Globus pallidus (tissue), 1 donor: ENCODE measurements around the gene LARGE2.

ENCODE experiments used
- DNase-seq: peaks from one replicate; pipeline ENCODE4 v3.0.0-alpha.2; 2015; ENCODE audit warnings: low spot score

Gene LARGE2

DNA sequence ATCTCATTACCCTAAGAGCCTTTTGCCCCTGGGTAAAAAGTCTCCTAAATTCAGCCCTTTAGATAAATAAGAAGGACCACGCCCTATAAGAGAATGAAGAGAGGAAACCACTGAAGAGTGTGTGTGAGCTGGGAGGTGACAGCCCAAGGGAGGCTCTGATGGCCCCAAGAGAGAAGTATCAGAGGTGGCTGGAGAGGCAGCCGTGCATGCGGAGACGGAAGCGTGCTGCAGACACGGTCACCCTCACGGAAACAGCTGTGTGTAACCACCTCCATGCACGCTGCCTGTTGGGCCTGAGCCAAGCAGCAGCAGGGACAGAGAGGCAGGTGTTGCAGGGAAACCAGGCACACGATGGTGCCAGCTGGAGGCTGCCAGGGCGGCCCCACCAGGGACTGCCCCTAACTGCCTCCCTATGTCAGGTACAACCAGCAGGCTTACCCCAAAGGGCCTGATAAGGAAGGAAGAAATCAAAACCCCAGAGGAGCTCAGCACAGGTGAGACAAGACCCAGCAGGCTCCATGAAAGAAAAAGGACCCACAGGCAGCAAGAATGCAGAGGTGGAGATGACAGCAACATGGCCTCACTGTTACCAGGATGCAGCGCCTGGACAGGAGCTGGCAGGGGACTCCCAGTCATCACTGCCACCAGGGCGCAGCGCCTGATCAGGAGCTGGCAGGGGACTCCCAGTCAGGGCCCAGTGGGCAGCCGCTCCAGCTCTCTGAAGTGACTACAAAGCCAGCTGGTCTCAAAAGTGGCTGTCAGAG is 7.8 kb downstream of the LARGE2 start:
- no peak for DNase-seq

DNA sequence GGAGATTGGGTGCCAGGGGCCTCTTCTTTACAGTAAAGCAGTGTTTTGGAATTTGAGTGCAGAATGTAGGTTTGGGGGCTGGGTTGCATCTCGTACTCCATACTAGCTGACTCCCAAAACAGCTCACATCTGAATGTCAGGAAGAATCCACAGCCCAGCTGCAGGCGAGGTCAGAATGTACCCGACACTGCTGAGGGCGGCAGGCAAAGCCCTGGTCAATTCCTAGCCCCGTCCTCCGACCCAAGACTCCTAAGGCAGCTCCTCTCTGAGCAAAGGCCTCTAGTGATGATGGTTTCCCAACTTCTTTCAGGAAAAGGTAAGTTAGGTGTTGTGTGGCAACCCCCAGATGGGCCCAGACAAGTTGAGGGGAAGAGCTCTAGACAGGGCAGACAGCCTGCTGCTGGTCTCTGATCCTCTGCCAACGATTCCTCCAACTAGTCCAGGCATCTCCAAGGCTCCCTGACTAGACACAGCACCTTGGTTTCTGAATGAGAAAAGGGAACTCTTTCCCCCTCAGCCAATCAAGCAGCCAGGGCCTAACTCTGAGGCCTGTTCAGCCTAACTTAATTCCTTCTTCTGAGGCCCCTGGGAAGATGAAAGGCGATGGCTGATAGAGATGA is 8.6 kb downstream of the LARGE2 start:
- no peak for DNase-seq

DNA sequence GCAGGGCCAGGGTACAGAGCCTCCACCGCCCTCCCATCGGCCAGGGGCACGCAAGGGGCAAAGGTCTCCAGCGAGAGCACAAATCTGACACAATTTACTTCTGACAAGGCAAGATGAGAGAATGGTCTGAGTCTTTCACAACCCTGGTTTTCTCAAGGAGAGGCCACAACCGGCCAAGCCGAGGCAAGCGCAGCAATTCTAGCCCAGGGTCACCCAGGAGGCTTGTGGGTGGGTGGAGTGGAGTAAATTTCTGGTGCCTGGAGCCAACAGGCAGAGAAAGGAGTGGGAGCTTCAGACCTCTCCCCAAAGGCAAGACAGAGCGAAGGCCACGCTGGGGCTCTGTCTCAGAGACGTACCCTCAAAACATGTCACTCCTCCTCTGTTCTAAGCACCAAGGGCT is 9.3 kb downstream of the LARGE2 start:
- no peak for DNase-seq

GRCh38 chr11:45932217-45932616 is 9.8 kb downstream of the LARGE2 start:
- no peak for DNase-seq

DNA sequence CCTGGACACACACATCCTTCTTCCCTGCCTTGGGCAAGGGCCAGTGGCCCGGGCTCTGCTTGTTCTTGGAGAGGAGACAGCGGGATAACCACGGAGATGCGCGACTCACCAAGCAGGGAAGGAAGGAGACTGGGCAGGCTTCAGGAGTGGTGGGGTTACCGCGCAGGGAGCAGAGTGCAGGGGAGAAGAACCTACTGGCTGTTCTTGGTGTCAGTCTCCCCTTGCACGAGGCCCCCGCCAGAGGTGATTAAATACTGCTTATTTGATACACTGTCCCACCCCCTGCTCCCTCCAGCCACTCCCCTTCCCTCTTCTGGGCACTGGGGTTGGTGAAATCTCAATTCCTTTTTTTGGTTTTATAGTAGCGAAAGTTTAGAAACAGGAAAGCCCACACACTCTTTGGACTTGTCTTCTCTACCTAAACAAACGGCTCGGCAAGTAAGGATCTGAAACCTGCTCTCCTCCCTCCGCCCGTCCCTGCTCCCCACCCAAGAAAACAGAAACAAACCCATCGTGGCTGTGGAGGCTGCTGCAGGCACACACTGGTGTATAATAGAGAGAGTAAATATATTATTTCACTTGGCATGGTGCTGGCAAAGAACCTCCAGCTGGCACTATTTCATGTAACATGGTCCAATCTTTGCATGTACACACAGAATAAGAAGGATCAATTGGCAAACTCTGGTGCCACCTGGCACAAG is 10.8 kb downstream of the LARGE2 start:
- peak; percentile 24 for DNase-seq

DNA sequence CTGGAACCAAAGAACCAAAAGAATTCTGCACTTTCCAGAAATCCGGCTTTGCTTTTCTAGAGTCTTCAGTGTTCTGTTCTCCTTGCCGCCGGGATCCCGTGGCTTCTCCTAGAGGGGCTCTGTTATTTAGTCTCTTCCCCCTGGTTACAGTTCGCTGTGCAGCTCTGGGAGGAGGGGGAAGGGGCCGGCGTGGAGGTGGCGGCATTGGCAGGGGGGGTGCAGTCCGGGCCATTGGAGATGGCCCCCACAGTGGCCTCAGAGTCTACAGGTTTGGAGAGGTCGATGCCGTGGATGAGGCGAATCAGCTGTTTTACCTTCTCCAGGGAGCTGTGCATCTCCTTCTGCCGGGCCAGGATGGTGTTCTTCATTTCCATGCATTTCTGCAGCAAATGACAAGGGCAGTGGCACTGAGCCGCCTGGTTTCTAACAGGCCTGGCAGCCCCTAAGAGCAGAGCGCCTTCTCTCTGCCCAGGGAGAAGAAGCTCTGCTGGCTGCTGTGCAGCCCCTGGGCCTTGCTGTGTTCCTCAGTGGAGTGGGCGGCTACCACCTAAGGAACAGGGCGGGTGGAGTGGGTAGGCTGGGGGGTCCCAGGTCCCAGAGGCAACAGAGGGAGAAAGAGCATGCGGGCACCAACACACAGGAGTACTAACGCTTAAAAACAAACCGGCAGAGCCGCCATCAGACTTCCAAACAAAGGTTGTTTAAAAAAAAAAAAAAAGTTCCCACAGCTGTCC is 11.6 kb downstream of the LARGE2 start:
- DNase-seq, result no peak

GRCh38 chr11:45934580-45935318 is 12.3 kb downstream of the LARGE2 start:
- no peak for DNase-seq

- no peak for DNase-seq
Observed at GRCh38 chr11:45935349-45936064, 13.1 kb downstream of the LARGE2 start.

- DNase-seq, result no peak
Observed at GRCh38 chr11:45936511-45937054, 14.1 kb downstream of the LARGE2 start.

- no peak for DNase-seq
Observed at GRCh38 chr11:45937916-45938315, 15.5 kb downstream of the LARGE2 start.

DNA sequence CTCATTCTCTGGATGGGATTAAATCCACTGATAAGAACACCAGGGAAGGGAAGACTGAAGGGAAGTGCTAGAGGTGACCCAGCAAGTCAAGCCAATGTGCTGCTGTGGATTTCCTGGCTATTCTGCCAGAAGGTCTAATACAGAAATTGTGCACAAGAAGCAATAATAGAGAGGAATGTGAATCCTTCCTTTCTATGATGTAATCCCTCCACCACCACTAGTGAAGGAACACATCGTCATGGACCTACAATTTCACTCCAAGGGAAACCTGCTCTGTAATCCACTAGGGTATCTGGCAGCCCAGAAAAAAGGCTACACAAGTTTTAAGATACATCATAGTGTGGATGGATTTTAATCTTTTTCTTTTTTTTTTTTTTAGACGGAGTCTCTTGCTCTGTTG is 17.4 kb downstream of the LARGE2 start:
- DNase-seq, result no peak

GRCh38 chr11:45941285-45941684 is 18.8 kb downstream of the LARGE2 start:
- no peak for DNase-seq

- no peak for DNase-seq
Observed at GRCh38 chr11:45942381-45942780, 19.9 kb downstream of the LARGE2 start.

- DNase-seq, result no peak
Observed at GRCh38 chr11:45945397-45945999, 23.0 kb downstream of the LARGE2 start.

DNA sequence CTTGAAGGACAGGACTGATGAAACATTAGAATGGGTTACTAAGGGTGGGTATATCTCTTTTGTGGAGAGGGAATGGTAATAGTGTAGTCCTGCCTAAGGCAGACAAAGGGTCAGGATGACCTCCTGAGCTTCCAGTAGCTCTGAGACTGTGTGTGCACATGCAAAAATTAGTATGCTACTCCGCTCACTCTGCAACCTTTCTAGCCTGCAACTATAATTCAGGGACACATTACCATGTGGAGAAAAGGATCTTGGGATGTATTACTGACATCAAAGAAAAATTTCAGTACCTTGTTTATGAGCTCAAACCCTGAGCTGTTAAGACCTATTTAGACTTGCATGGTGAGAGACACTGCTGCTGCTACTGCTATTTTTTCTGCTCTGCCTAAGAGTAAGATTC is 25.4 kb downstream of the LARGE2 start:
- DNase-seq, result no peak

DNA sequence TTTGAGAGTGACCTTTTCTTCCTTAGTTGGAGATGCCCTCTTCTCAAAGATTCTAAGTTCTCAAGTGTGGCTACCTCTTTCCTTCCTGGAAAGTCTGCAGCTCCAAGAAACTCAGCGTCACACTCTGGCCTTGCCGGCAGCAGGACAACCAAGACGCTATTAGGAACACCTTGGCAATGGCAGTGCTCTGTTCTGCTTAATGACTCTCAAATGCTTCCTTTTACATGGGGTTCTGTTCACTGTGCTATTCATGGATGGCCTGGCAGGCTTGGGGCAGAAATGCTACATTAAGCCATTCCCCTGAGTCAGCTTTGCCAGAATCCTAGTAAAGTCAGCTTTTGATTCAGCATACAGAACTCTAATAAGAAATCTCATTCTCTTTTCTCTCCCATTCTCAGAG is 25.9 kb downstream of the LARGE2 start:
- DNase-seq, result peak; percentile 48

GRCh38 chr11:45949992-45950407 is 27.5 kb downstream of the LARGE2 start:
- peak; percentile 38 for DNase-seq

DNA sequence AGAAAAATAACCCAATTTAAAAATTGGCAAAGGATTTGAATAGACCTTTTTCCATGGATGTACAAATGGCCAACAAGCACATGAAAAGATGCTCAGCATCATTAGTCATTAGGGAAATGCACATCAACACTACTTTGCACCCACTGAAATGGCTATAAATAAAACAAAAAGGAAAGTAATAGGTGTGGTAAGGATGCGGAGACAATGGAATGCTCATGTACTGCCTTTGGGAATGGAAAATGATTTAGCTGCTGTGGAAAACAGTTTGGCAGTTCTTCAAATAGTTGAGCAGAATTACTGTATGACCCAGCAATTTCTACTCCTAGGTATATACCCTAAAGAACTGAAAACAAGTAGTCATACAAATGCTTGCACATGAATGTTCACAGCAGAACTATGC is 37.4 kb downstream of the LARGE2 start:
- DNase-seq, result no peak

GRCh38 chr11:45960387-45961095 is 38.1 kb downstream of the LARGE2 start:
- no peak for DNase-seq

DNA sequence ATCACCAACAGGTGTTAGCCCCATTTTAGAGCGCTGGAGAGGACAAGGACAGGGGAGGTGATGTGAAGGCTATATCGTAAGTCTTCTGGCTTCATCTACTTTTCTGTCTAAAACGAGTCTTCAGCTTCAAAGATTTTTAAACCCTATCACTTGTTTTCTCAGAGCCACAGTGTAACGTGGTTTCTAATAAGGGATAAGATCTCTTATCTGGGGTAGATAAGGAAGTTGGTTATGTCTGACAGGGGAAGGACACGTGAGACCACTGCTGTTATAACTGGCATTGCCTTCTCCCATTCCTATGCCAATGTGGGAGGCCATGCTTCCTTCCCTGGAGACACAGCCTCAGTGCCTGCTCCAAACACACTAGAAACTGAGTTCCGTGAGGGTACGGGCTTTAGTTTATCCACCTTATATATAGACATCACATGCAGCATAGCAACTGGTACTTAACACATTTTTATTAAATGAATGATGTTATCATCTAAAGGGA is 39.3 kb downstream of the LARGE2 start:
- no peak for DNase-seq
